Measurements from ENCODE around the gene ZFP57. TPM values are rescaled to one million over a fixed set of nuclear protein-coding genes. Genes with fewer than 3 reads are reported as not detected.
A peak's percentile ranks its signal among the peaks of the same experiment; 100 is the strongest.

ZFP57 gene
- total and polyA plus RNA-seq, 4 donors = 0.49 to 7.1 TPM; not detected in 2

DNA sequence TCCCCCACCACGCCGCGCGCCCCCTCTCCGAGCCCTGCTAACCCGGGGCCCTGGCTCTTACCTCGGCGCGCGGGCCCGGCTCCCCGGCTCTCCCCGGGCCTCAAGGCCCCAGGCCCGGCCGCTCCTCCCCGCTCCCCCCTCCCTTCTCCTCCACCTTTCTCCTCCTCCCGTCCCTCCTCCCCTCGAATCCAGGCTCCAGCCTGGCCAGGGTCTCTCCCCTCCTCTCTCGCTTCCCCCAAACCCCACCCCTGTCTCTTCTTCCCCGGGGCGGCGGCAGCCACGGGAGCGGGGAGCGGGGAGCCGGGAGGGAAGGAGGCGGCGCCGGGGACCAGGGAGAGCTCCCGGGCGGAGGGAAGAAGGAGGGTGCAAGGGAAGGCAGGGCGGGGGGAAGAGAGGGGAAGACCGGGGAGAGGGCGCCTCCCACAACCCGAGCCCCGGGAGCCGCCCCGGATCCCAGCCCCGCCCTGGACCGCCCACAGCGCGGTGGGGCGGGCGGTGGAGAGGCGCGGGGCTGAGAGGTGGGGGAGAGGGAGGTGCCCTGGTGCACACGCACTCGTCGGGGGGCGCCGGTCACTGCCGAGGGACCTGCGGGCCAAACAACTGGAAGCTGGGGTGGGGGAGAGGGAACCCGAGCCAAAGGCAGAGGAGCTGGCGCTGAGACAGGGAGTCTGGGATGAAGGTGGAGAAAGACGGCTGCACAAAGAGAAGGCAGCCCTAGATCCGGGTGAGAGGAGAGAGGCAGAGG, 48.0 kb downstream of the ZFP57 start, which contains the start of gene GABBR1:
Gene GABBR1 (minus strand): TSS at position 395 of the 745 bp plus-strand sequence. CDS start 798 bp downstream, outside the sequence.
- Histone ChIP-seq H3K36me3 (ENCODE audit: control insufficient read depth in 1 of 2, insufficient read depth in 2 of 2, low read length in 1 of 2) (no peaks in the 10 kb centered on the region), H3K27ac (ENCODE audit: low read depth in 1 of 2, low read length in 2 of 2) (no peak within 1 kb of the TSS), H3K27me3 (ENCODE audit: control insufficient read depth in 1 of 2, insufficient read depth in 2 of 2, low read length in 1 of 2) (no peaks in the 10 kb centered on the region), H3K4me3 (ENCODE audit: low read length in 2 of 2) (peak within 1 kb of the TSS; percentile 83 to 96), H3K4me1 (ENCODE audit: control insufficient read depth in 1 of 2, insufficient read depth in 2 of 2, low read length in 2 of 2) (no peaks in the 10 kb centered on the region), H3K9me3 (ENCODE audit: control insufficient read depth, low read length) (no peaks in the 10 kb centered on the region)
- ATAC-seq (ENCODE audit: low FRiP score) (peak; percentile 96), DNase-seq (peak; percentile 92 to 95)
- 0 to 1% methylated on average over 35 to 57 of the region's 57 CpGs for WGBS, 2 donors
- intact Hi-C loops (cut with DNase I) = no loop called here

DNA sequence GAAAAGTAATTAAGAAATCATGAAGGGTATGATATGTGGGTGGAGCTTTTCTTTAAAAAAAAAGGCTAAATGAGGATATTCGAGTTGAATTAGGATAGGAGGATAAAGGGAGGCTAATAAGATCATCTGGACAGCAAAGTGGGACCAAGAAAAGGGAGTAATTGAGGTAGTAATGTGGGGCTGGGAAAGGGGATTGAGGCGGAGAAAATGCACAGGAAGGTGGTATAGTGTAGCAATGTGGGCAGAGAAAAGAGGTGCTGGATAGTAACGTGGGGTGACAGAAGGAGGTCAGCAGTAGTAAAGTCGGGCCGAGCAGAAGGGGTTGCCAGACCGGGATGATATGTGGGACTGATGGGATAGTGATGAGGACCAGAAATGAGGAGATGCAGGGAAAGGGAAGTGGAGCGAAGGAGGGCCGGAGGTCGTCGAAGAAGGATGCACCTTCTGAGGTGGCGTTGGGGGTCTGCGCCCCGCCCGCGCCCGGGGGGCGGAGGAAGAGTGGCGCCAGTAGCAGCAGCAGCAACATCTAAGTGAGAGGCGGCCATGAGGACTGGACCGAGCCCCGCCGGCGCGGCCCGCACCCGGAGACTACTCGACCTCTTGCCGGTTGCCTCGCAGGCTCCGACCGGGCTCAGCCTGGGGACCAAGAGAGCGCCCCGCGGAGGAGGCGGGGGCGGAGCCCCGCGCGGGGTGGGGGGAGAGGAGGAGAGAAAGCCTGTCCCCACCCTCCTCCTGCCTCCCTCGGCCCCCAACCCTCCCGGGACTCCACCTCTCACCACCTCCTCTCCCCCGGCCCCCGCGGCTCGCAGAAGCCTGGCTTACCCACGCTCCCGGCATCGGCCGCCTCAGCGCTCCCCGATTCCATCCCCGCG, 48.9 kb downstream of the ZFP57 start:
- peak overlapping the region; percentile 83 to 96 for H3K4me3 ChIP-seq (ENCODE audit: low read length in 2 of 2)
- H3K27ac ChIP-seq (ENCODE audit: low read depth in 1 of 2, low read length in 2 of 2) = no peak overlapping the region
- no peaks in the 10 kb centered on the region for H3K36me3 ChIP-seq (ENCODE audit: control insufficient read depth in 1 of 2, insufficient read depth in 2 of 2, low read length in 1 of 2)
- DNase-seq (peak; percentile 84 to 90), ATAC-seq (ENCODE audit: low FRiP score) (peak; percentile 51)
- WGBS, 2 donors = 3 to 9% methylated on average over 21 to 53 of the region's 53 CpGs
- intact Hi-C loops (cut with DNase I) = no loop called here
- H3K4me1 ChIP-seq (ENCODE audit: control insufficient read depth in 1 of 2, insufficient read depth in 2 of 2, low read length in 2 of 2) = no peaks in the 10 kb centered on the region
- H3K9me3 ChIP-seq (ENCODE audit: control insufficient read depth, low read length) = no peaks in the 10 kb centered on the region
- H3K27me3 ChIP-seq (ENCODE audit: control insufficient read depth in 1 of 2, insufficient read depth in 2 of 2, low read length in 1 of 2) = no peaks in the 10 kb centered on the region

DNA sequence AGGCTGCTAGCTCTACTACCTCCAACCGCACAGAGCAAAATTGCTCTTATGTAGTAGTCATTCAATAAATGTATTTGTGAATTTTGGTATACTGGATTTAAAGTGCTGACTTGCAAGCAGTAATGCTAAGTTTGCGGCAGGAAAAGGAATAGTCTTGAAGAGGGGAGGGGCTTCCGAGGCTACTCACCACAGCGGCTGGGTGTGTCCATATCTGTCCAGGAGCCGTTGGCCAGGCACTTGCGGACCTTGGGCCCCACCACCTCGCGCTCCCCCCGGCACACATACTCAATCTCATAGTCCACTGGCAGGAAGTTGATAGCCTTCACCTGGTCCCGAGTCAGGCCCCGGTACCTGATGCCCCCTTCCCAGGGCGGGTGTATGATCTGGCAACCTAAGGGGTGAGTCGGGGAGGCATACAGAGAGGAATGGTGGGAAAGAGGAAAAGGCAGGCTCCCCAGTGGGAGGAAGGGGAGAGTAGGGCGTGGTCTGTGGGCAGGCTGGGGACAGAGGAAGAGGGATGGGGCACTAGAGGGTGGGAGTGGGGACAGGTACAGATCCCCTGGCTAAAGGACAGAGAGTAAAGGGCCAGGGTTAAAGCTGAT, 49.6 kb downstream of the ZFP57 start:
- no peaks in the 10 kb centered on the region for H3K36me3 ChIP-seq (ENCODE audit: control insufficient read depth in 1 of 2, insufficient read depth in 2 of 2, low read length in 1 of 2)
- ATAC-seq (ENCODE audit: low FRiP score) = no peak
- no peak for DNase-seq
- no peaks in the 10 kb centered on the region for H3K4me1 ChIP-seq (ENCODE audit: control insufficient read depth in 1 of 2, insufficient read depth in 2 of 2, low read length in 2 of 2)
- no peak overlapping the region for H3K4me3 ChIP-seq (ENCODE audit: low read length in 2 of 2)
- no peaks in the 10 kb centered on the region for H3K27me3 ChIP-seq (ENCODE audit: control insufficient read depth in 1 of 2, insufficient read depth in 2 of 2, low read length in 1 of 2)
- no peak overlapping the region for H3K27ac ChIP-seq (ENCODE audit: low read depth in 1 of 2, low read length in 2 of 2)
- WGBS, 2 donors = 87 to 89% methylated on average over 14 of the region's 14 CpGs
- H3K9me3 ChIP-seq (ENCODE audit: control insufficient read depth, low read length) = no peaks in the 10 kb centered on the region
- intact Hi-C loops (cut with DNase I) = no loop called here

GRCh38 chr6:29630315-29630714, 50.6 kb downstream of the ZFP57 start:
- Histone ChIP-seq H3K27ac (ENCODE audit: low read depth in 1 of 2, low read length in 2 of 2) (no peak overlapping the region), H3K9me3 (ENCODE audit: control insufficient read depth, low read length) (no peaks in the 10 kb centered on the region), H3K27me3 (ENCODE audit: control insufficient read depth in 1 of 2, insufficient read depth in 2 of 2, low read length in 1 of 2) (no peaks in the 10 kb centered on the region), H3K4me3 (ENCODE audit: low read length in 2 of 2) (no peak overlapping the region), H3K36me3 (ENCODE audit: control insufficient read depth in 1 of 2, insufficient read depth in 2 of 2, low read length in 1 of 2) (no peaks in the 10 kb centered on the region), H3K4me1 (ENCODE audit: control insufficient read depth in 1 of 2, insufficient read depth in 2 of 2, low read length in 2 of 2) (no peaks in the 10 kb centered on the region)
- 90 to 91% methylated on average over 9 of the region's 9 CpGs for WGBS, 2 donors
- ATAC-seq (ENCODE audit: low FRiP score) = no peak
- no peak for DNase-seq
- intact Hi-C loops (cut with DNase I) = no loop called here

DNA sequence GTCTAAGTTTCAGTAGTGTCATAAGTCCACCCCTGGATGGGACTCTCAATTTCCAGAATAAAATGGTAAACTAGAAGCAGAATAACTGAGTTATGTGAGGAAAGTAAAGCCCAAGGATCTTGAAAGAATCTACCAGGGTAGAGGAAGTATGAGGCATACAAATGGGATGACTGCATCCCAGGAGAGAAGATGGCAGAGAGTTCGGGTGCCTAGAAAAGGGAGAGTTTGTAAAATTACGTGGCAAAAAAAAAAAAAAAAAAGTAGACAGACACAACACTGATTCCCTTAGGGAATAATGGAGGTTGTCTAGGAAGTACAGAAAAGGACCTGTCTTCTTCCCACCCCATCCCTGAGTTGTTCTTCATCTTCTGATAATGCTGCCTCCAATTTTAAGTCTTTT, 51.4 kb downstream of the ZFP57 start:
- no peaks in the 10 kb centered on the region for H3K9me3 ChIP-seq (ENCODE audit: control insufficient read depth, low read length)
- H3K27ac ChIP-seq (ENCODE audit: low read depth in 1 of 2, low read length in 2 of 2) = no peak overlapping the region
- WGBS, 2 donors = 72 to 78% methylated on average over 2 of the region's 2 CpGs
- intact Hi-C loops (cut with DNase I) = no loop called here
- ATAC-seq (ENCODE audit: low FRiP score) (no peak), DNase-seq (no peak)
- H3K27me3 ChIP-seq (ENCODE audit: control insufficient read depth in 1 of 2, insufficient read depth in 2 of 2, low read length in 1 of 2) = no peaks in the 10 kb centered on the region
- H3K4me1 ChIP-seq (ENCODE audit: control insufficient read depth in 1 of 2, insufficient read depth in 2 of 2, low read length in 2 of 2) = no peaks in the 10 kb centered on the region
- H3K36me3 ChIP-seq (ENCODE audit: control insufficient read depth in 1 of 2, insufficient read depth in 2 of 2, low read length in 1 of 2) = no peaks in the 10 kb centered on the region
- no peak overlapping the region for H3K4me3 ChIP-seq (ENCODE audit: low read length in 2 of 2)

DNA sequence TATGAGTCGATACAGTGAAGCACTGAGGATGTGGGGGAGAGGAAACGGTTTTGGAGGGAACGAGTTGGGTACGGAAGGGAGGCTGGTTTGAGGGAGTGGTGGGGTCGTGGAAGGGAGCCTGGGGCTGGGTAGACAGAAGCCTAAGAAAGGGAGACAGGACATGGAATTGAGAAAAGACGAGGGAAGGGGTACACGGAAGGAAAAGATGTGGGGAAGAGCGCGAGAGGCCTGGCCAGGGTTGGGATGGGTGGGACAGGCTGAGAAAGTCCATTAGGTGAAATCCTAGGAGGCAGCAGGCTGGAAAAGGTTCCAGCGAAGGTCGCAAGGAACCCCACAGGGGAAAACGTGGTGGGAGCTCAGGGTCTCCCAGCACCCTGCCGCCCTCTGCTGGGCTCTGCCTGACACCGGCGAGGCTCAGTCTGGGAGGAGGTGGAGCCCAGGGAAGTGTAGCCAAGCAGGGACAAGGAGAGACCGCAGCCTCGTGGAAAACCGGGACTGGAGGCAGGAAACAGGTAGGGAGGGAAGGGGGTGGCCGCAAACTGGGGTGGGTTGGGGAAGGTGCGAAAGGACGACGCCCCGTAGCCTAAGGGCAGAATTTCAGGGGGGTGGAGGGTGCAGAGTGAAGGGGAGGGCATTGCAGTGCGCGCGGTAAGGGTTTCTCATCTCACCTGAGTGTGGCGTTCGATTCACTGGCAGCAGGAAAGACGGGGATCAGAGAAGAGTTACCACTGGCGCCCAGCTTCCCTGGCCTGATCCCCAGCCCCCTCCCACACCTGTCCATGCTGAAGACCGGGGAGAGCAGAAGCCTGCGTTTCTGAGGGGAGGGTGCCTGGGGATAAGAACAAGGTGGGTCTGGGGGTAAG, 52.3 kb downstream of the ZFP57 start:
- no peaks in the 10 kb centered on the region for H3K4me1 ChIP-seq (ENCODE audit: control insufficient read depth in 1 of 2, insufficient read depth in 2 of 2, low read length in 2 of 2)
- no peaks in the 10 kb centered on the region for H3K36me3 ChIP-seq (ENCODE audit: control insufficient read depth in 1 of 2, insufficient read depth in 2 of 2, low read length in 1 of 2)
- no peaks in the 10 kb centered on the region for H3K9me3 ChIP-seq (ENCODE audit: control insufficient read depth, low read length)
- peak overlapping the region; percentile 54 to 71 for H3K4me3 ChIP-seq (ENCODE audit: low read length in 2 of 2)
- H3K27me3 ChIP-seq (ENCODE audit: control insufficient read depth in 1 of 2, insufficient read depth in 2 of 2, low read length in 1 of 2) = no peaks in the 10 kb centered on the region
- H3K27ac ChIP-seq (ENCODE audit: low read depth in 1 of 2, low read length in 2 of 2) = peak overlapping the region in 1 of 2 donors; percentile 7
- ATAC-seq (ENCODE audit: low FRiP score) (peak; percentile 74), DNase-seq (peak; percentile 86 to 93)
- intact Hi-C loops (cut with DNase I) = no loop called here
- 8 to 9% methylated on average over 32 of the region's 32 CpGs for WGBS, 2 donors

- ATAC-seq (ENCODE audit: low FRiP score) = peak; percentile 83
- Histone ChIP-seq H3K27me3 (ENCODE audit: control insufficient read depth in 1 of 2, insufficient read depth in 2 of 2, low read length in 1 of 2) (no peaks in the 10 kb centered on the region), H3K4me3 (ENCODE audit: low read length in 2 of 2) (peak overlapping the region; percentile 54 to 71), H3K4me1 (ENCODE audit: control insufficient read depth in 1 of 2, insufficient read depth in 2 of 2, low read length in 2 of 2) (no peaks in the 10 kb centered on the region), H3K9me3 (ENCODE audit: control insufficient read depth, low read length) (no peaks in the 10 kb centered on the region), H3K36me3 (ENCODE audit: control insufficient read depth in 1 of 2, insufficient read depth in 2 of 2, low read length in 1 of 2) (no peaks in the 10 kb centered on the region), H3K27ac (ENCODE audit: low read depth in 1 of 2, low read length in 2 of 2) (peak overlapping the region in 1 of 2 donors; percentile 7)
- 0 to 2% methylated on average over 18 to 51 of the region's 51 CpGs for WGBS, 2 donors
- DNase-seq = peak; percentile 87 to 94
- intact Hi-C loops (cut with DNase I) = no loop called here
Measured at GRCh38 chr6:29627755-29628418, 53.1 kb downstream of the ZFP57 start.

Data from aorta (tissue), 5 donors.